ENCODE results near the gene ZNF536. TPM values are rescaled to one million over a fixed set of nuclear protein-coding genes. Genes with fewer than 3 reads are reported as not detected.

ZNF536 gene
- total and polyA plus RNA-seq, 12 donors, result 0.22 to 10.7 (median 3.7) TPM

GRCh38 chr19:30446850-30447552 lies 74.8 kb downstream of the ZNF536 start:
- TF ChIP-seq, protein P1, sequence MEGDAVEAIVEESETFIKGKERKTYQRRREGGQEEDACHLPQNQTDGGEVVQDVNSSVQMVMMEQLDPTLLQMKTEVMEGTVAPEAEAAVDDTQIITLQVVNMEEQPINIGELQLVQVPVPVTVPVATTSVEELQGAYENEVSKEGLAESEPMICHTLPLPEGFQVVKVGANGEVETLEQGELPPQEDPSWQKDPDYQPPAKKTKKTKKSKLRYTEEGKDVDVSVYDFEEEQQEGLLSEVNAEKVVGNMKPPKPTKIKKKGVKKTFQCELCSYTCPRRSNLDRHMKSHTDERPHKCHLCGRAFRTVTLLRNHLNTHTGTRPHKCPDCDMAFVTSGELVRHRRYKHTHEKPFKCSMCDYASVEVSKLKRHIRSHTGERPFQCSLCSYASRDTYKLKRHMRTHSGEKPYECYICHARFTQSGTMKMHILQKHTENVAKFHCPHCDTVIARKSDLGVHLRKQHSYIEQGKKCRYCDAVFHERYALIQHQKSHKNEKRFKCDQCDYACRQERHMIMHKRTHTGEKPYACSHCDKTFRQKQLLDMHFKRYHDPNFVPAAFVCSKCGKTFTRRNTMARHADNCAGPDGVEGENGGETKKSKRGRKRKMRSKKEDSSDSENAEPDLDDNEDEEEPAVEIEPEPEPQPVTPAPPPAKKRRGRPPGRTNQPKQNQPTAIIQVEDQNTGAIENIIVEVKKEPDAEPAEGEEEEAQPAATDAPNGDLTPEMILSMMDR (IDR thresholded peaks at IDR 0.05), result no peak
- whole genome bisulfite sequencing, 2 donors, result 76 to 81% methylated on average over 10 of the region's 10 CpGs
- no peak overlapping the region for H3K4me3 ChIP-seq
- H3K4me1 ChIP-seq, result peaks cover 0 to 19% (median 4%) of the 10 kb centered on the region in 9 donors
- ATAC-seq (no peak), DNase-seq (no peak)
- no peaks in the 10 kb centered on the region for H3K9me3 ChIP-seq
- no peak overlapping the region for H3K27ac ChIP-seq
- H3K36me3 ChIP-seq, result no peaks in the 10 kb centered on the region
- intact Hi-C loops (cut with DNase I), result no loop called here
- H3K27me3 ChIP-seq, result peaks cover 0 to 22% (median 0%) of the 10 kb centered on the region in 7 donors

- intact Hi-C loops (cut with DNase I), result no loop called here
- no peak for ATAC-seq
- Histone ChIP-seq H3K27ac (no peak overlapping the region), H3K9me3 (no peaks in the 10 kb centered on the region), H3K36me3 (no peaks in the 10 kb centered on the region), H3K4me1 (peaks cover 0 to 19% (median 4%) of the 10 kb centered on the region in 9 donors), H3K4me3 (no peak overlapping the region), H3K27me3 (peaks cover 0 to 17% (median 0%) of the 10 kb centered on the region in 7 donors)
- no peak for DNase-seq
- WGBS, 2 donors, result 78 to 80% methylated on average over 4 of the region's 4 CpGs
- TF ChIP-seq, protein P1 (IDR thresholded peaks at IDR 0.05), result no peak
Observed at GRCh38 chr19:30447553-30447870, 75.3 kb downstream of the ZNF536 start.

- H3K27ac ChIP-seq, result no peak overlapping the region
- 60 to 65% methylated on average over 9 of the region's 9 CpGs for WGBS, 2 donors
- H3K4me1 ChIP-seq, result peaks cover 0 to 19% (median 4%) of the 10 kb centered on the region in 9 donors
- peaks cover 0 to 11% (median 0%) of the 10 kb centered on the region in 7 donors for H3K27me3 ChIP-seq
- TF ChIP-seq, protein P1 (IDR thresholded peaks at IDR 0.05), result no peak
- intact Hi-C loops (cut with DNase I), result no loop called here
- DNase-seq, result no peak
- no peak overlapping the region for H3K4me3 ChIP-seq
- H3K9me3 ChIP-seq, result no peaks in the 10 kb centered on the region
- no peak for ATAC-seq
- H3K36me3 ChIP-seq, result no peaks in the 10 kb centered on the region
Observed at GRCh38 chr19:30448386-30449077, 76.3 kb downstream of the ZNF536 start.

- ATAC-seq, result no peak
- peak overlapping the region in 1 of 10 donors; percentile 43 for H3K27ac ChIP-seq
- intact Hi-C loops (cut with DNase I), result no loop called here
Observed at GRCh38 chr19:30449078-30449590, 77.0 kb downstream of the ZNF536 start.

More at GRCh38 chr19:30449078-30449590, 77.0 kb downstream of the ZNF536 start:
- WGBS, 2 donors, result 72 to 73% methylated on average over 6 of the region's 6 CpGs
- Histone ChIP-seq H3K4me3 (peak overlapping the region in 2 of 10 donors; percentile 35 to 42), H3K4me1 (peaks cover 0 to 19% (median 4%) of the 10 kb centered on the region in 9 donors), H3K36me3 (no peaks in the 10 kb centered on the region), H3K27me3 (peaks cover 0 to 11% (median 0%) of the 10 kb centered on the region in 7 donors), H3K9me3 (no peaks in the 10 kb centered on the region)
- DNase-seq, result no peak
- TF ChIP-seq, protein P1 (IDR thresholded peaks at IDR 0.05), result no peak
